22Rv1 (cell line): ENCODE measurements around the gene ALX4.

Source experiments
- ZFX ChIP-seq: fragments of 450-650 bp; IDR thresholded peaks from 2 replicates; pipeline ENCODE4 v1.6.1; 2017; ENCODE audit warnings: antibody characterized with exemption, borderline replicate concordance
- TF ChIP-seq, protein P1 (sequence below): fragments of 450-650 bp; IDR thresholded peaks from 2 replicates; pipeline ENCODE4 v1.5.1; 2017; ENCODE audit warnings: mild to moderate bottlenecking

GRCh38 chr11:44358713-44359112 lies 48.8 kb upstream of the ALX4 start:
- TF ChIP-seq, protein P1, sequence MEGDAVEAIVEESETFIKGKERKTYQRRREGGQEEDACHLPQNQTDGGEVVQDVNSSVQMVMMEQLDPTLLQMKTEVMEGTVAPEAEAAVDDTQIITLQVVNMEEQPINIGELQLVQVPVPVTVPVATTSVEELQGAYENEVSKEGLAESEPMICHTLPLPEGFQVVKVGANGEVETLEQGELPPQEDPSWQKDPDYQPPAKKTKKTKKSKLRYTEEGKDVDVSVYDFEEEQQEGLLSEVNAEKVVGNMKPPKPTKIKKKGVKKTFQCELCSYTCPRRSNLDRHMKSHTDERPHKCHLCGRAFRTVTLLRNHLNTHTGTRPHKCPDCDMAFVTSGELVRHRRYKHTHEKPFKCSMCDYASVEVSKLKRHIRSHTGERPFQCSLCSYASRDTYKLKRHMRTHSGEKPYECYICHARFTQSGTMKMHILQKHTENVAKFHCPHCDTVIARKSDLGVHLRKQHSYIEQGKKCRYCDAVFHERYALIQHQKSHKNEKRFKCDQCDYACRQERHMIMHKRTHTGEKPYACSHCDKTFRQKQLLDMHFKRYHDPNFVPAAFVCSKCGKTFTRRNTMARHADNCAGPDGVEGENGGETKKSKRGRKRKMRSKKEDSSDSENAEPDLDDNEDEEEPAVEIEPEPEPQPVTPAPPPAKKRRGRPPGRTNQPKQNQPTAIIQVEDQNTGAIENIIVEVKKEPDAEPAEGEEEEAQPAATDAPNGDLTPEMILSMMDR: no peak
- TF ChIP-seq ZFX: no peak
